Mesothelial cell of epicardium (in vitro differentiated cells): ENCODE measurements around the gene DIS3L2. TPM values are rescaled to one million over a fixed set of nuclear protein-coding genes. Genes with fewer than 3 reads are reported as not detected.
"Not testable (repeated sequence)": the region's sequence is repeated elsewhere in the genome, so short reads cannot be mapped to it uniquely, and the experiment has no call there.

Source experiments
- DNase-seq, 2 experiments: peaks; one replicate each; pipeline ENCODE4 v3.0.0; 2021; ENCODE audit warnings: low spot score in 2 of 2; ENCODE audit not compliant: unreplicated experiment in 2 of 2
- H3K27ac Mint-ChIP-seq: 2 replicates; pipeline ENCODE4 v1.8.0; 2021; ENCODE audit warnings: mixed read lengths
- H3K27me3 Mint-ChIP-seq: 2 replicates; pipeline ENCODE4 v1.8.0; 2021; ENCODE audit warnings: low read depth, mixed read lengths
- H3K36me3 Mint-ChIP-seq: 2 replicates; pipeline ENCODE4 v1.8.0; 2021; ENCODE audit warnings: mixed read lengths
- H3K4me1 Mint-ChIP-seq: 2 replicates; pipeline ENCODE4 v1.8.0; 2021; ENCODE audit warnings: mixed read lengths
- H3K4me3 Mint-ChIP-seq: 2 replicates; pipeline ENCODE4 v1.8.0; 2021; ENCODE audit warnings: mild to moderate bottlenecking, moderate library complexity, mixed read lengths
- H3K9me3 Mint-ChIP-seq: 2 replicates; pipeline ENCODE4 v1.8.0; 2021; ENCODE audit warnings: mixed read lengths
- total RNA-seq: library from RNA; stranded (reverse); gene quantifications from 3 replicates; pipeline ENCODE4 v1.2.1, GENCODE V29; 2021
- TF ChIP-seq, protein P1 (sequence below): fragments of 200-600 bp; sonication (generic); IDR thresholded peaks from one replicate; pipeline ENCODE4 v1.5.0; 2021; ENCODE audit warnings: antibody characterized with exemption; ENCODE audit not compliant: unreplicated experiment

The DIS3L2 gene
- total RNA-seq, 1 donor from 2014 or later: 74.4 TPM

DNA sequence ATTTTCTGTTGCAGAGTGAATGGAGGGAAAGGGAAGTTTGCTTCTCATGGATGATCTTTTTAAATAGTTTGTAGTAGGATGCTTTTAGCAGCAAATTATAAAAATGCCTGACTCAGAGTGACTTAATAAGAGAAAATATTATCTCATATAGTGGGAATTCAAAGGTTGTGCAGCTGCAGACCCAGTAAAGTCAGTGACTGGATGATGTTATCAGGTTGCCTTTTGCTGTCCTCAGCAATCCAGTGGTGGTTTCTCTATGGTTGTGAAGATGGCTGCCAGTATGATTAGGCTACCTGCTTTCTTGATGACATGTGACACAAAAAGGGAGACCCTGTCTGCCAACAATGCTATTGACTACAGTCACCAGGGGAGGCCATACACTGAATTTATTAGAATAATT, 184.8 kb downstream of the DIS3L2 start:
- Mint-ChIP-seq H3K4me1 (no peaks in the 10 kb centered on the region), H3K27ac (no peak overlapping the region), H3K27me3 (no peaks in the 10 kb centered on the region), H3K36me3 (peaks cover 13% of the 10 kb centered on the region), H3K9me3 (peaks cover 4% of the 10 kb centered on the region), H3K4me3 (no peak overlapping the region)
- DNase-seq: no peak
- TF ChIP-seq, protein P1, sequence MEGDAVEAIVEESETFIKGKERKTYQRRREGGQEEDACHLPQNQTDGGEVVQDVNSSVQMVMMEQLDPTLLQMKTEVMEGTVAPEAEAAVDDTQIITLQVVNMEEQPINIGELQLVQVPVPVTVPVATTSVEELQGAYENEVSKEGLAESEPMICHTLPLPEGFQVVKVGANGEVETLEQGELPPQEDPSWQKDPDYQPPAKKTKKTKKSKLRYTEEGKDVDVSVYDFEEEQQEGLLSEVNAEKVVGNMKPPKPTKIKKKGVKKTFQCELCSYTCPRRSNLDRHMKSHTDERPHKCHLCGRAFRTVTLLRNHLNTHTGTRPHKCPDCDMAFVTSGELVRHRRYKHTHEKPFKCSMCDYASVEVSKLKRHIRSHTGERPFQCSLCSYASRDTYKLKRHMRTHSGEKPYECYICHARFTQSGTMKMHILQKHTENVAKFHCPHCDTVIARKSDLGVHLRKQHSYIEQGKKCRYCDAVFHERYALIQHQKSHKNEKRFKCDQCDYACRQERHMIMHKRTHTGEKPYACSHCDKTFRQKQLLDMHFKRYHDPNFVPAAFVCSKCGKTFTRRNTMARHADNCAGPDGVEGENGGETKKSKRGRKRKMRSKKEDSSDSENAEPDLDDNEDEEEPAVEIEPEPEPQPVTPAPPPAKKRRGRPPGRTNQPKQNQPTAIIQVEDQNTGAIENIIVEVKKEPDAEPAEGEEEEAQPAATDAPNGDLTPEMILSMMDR: no peak

- TF ChIP-seq, protein P1: no peak
- no peak for DNase-seq
- peaks cover 13% of the 10 kb centered on the region for H3K36me3 Mint-ChIP-seq
- peaks cover 4% of the 10 kb centered on the region for H3K9me3 Mint-ChIP-seq
- no peaks in the 10 kb centered on the region for H3K4me1 Mint-ChIP-seq
- H3K27ac Mint-ChIP-seq: no peak overlapping the region
- H3K27me3 Mint-ChIP-seq: no peaks in the 10 kb centered on the region
- no peak overlapping the region for H3K4me3 Mint-ChIP-seq
Measured at GRCh38 chr2:232147440-232148077, 186.0 kb downstream of the DIS3L2 start.

- no peak overlapping the region for H3K4me3 Mint-ChIP-seq
- no peaks in the 10 kb centered on the region for H3K4me1 Mint-ChIP-seq
- no peaks in the 10 kb centered on the region for H3K27me3 Mint-ChIP-seq
- no peak for DNase-seq
- H3K36me3 Mint-ChIP-seq: peaks cover 27% of the 10 kb centered on the region
- H3K9me3 Mint-ChIP-seq: no peaks in the 10 kb centered on the region
- TF ChIP-seq, protein P1: no peak
- H3K27ac Mint-ChIP-seq: no peak overlapping the region
Measured at GRCh38 chr2:232162187-232162586, 200.7 kb downstream of the DIS3L2 start.

- Mint-ChIP-seq H3K27ac (no peak overlapping the region), H3K27me3 (no peaks in the 10 kb centered on the region), H3K4me1 (no peaks in the 10 kb centered on the region), H3K9me3 (peaks cover 13% of the 10 kb centered on the region), H3K36me3 (peaks cover 16% of the 10 kb centered on the region), H3K4me3 (no peak overlapping the region)
- TF ChIP-seq, protein P1: no peak
- no peak for DNase-seq
Measured at GRCh38 chr2:232170396-232170795, 208.9 kb downstream of the DIS3L2 start.

GRCh38 chr2:232174662-232175061, 213.1 kb downstream of the DIS3L2 start:
- no peak for DNase-seq
- Mint-ChIP-seq H3K4me1 (no peaks in the 10 kb centered on the region), H3K27ac (no peak overlapping the region), H3K27me3 (no peaks in the 10 kb centered on the region), H3K36me3 (peaks cover 23% of the 10 kb centered on the region), H3K9me3 (peaks cover 21% of the 10 kb centered on the region), H3K4me3 (no peak overlapping the region)
- TF ChIP-seq, protein P1: no peak

GRCh38 chr2:232176587-232176986, 215.1 kb downstream of the DIS3L2 start:
- H3K4me3 Mint-ChIP-seq, H3K27me3 Mint-ChIP-seq, DNase-seq, H3K4me1 Mint-ChIP-seq, H3K27ac Mint-ChIP-seq: not testable (repeated sequence)
- Mint-ChIP-seq H3K9me3 (peaks cover 21% of the 10 kb centered on the region), H3K36me3 (peaks cover 26% of the 10 kb centered on the region)
